HG03457 (cell line): ENCODE results near the gene GRIN2A.

ENCODE experiments used
- ATAC-seq: cut with Tn5 transposase; IDR thresholded peaks from one replicate; pipeline ENCODE4 v1.9.1; 2021; ENCODE audit warnings: moderate number of reproducible peaks; ENCODE audit not compliant: unreplicated experiment

Gene GRIN2A

DNA sequence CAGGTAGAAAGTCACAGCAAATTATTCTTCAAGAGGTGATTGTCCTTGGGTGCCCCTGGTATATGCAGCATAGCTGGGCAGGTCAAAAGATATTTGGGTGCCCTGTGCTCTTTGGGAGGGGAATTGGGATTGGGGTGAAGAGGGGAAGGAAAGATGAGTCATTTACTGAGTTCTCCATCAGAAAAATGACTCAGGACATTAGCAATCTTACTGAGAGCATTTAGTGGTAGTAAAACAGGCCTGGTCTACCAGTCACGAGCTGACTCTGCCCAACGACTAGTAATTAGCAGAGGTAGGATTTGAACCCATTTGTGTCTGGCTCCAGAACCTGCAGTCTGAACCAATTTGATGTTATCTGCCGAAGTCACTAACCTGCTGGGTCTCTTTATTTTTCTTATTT, 6.0 kb upstream of the GRIN2A start:
- no peak for ATAC-seq

DNA sequence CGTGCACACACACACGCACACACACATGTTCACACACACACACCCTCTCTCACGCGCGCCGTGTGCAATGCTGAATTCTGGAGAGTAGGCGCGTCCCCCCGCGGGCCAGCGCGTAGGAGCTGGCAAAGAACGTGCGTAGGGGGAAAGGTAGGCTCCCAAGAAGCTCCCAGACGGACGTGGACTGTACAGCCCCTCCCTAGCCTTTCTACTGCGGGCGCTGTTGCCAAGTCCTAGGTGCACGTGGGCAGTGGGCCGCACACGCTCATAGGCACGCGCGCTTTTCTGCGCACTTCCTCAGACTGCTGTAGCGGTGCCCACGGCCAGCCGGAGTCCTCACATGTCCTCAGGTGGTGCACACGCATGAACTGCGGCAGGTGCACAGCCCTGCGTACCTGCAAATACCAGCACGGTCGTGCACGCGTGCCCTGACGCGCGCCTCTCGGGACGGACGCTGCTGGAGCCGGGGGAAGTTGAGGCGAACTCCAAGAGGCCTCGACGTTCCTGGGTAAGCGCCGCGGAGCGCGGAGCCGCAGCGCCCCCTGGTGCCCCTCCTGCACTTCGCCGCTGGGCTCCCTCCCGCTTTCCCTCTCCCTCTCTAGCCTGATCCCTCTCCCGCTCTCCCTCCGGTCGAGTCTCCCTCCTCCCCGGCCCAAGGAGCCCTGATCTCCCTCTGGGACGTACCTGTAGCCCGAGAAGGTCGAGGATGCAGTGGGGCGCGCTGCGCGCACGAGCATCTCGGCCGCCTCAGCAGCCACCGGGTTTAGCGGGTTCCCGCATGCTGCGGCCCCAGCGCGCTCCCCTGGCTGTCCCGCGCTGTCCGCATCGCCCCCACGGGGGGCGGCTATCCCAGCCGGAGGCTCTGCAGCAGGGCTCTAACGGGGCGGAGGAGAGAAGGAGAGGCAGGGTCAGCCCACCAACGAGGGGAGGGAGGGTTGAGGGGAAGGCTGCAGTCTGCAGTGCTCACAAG, 749 bp downstream of the GRIN2A start:
- ATAC-seq: no peak

- ATAC-seq: no peak
These were observed 1.5 kb downstream of the GRIN2A start for GRCh38 chr16:10180771-10181163.

- ATAC-seq: no peak
These were observed 2.0 kb downstream of the GRIN2A start for GRCh38 chr16:10180042-10180770.

- ATAC-seq: no peak
These were observed 3.7 kb downstream of the GRIN2A start for GRCh38 chr16:10178526-10178925.

GRCh38 chr16:10178080-10178479, 4.1 kb downstream of the GRIN2A start:
- no peak for ATAC-seq

GRCh38 chr16:10172848-10173655, 9.2 kb downstream of the GRIN2A start:
- no peak for ATAC-seq

DNA sequence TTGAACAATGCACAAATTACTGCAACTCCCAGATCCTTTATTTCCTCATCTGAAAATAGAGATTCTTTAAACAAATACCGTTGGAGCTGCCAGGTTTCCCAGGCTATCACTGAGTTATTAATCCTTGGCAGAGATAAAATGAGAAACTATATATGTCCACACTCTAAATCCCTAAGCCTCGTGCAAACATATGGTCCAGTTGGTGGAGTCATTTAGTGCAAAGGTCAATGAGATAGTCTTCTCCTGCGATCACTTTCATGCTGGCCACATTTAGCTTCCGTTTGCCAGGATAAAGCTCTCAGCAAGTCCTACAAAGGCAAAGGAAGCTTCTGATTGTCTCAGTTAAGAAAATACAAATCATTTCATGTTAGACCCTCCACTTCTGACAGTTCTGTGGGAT, 11.0 kb downstream of the GRIN2A start:
- ATAC-seq: no peak

GRCh38 chr16:10169904-10170410, 12.3 kb downstream of the GRIN2A start:
- ATAC-seq: no peak

- no peak for ATAC-seq
These were observed 13.2 kb downstream of the GRIN2A start for GRCh38 chr16:10169031-10169430.

- no peak for ATAC-seq
These were observed 14.0 kb downstream of the GRIN2A start for GRCh38 chr16:10168258-10168657.

- ATAC-seq: no peak
These were observed 16.6 kb downstream of the GRIN2A start for GRCh38 chr16:10165643-10166042.

DNA sequence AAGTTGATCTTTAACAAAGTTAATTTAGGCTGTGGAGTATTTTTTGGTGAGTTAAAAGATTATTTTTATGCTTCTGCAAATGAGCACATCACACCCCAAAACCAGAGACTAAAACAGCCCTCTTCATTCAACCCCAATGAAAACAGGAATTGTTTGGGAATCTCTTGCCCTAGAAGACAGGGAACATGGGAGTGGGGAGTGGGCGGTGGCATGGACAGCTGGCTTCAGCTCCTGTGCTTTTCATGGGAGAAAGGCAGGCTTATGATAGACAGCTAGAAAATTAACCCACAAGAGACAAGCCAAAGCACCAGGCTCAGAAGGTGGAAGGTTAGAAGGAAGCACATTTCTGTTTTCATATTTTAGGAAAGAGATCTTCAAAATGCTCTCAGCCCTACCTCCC, 19.2 kb downstream of the GRIN2A start:
- no peak for ATAC-seq

DNA sequence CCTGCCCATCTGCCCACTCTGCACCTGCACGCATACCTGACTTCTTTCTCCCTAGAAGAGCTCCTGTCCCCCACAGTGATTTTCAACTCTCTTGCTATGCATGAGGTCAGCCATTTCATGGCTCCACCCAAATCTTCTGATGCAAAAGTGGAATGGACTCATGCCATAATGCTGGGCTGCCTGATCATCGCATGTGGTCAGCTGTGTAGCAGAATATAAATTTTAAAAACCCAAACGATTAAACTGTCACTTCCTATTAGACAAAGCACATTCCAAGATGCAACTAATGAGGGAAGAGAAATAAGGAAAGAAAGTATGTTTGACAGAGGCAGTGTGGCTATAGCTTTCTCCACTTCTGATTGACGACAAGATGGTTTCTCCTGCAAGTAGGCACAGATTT, 26.1 kb downstream of the GRIN2A start:
- ATAC-seq: no peak

- no peak for ATAC-seq
These were observed 27.8 kb downstream of the GRIN2A start for GRCh38 chr16:10154389-10154788.

- no peak for ATAC-seq
These were observed 28.2 kb downstream of the GRIN2A start for GRCh38 chr16:10153985-10154384.

DNA sequence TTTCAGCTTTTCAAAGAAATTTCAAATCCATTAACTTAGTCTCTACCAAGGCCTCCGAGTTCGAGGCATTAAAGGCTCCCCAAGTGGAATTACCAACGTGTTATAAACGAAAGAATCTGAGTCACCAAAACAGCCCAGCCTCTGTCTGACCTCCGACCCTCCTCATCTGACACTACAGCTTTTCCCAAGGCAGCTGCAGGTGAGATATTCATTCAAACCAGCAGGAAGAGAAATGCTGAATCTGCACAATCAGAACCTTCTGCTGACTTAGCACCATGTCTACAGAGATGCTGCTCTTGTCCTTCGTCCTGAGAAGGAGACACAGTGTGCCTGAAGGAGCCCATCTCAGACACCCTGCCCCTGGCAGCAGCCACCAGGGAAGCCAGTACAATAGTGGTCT, 30.5 kb downstream of the GRIN2A start:
- no peak for ATAC-seq

GRCh38 chr16:10150906-10151305, 31.3 kb downstream of the GRIN2A start:
- no peak for ATAC-seq

GRCh38 chr16:10145542-10146035, 36.6 kb downstream of the GRIN2A start:
- no peak for ATAC-seq

DNA sequence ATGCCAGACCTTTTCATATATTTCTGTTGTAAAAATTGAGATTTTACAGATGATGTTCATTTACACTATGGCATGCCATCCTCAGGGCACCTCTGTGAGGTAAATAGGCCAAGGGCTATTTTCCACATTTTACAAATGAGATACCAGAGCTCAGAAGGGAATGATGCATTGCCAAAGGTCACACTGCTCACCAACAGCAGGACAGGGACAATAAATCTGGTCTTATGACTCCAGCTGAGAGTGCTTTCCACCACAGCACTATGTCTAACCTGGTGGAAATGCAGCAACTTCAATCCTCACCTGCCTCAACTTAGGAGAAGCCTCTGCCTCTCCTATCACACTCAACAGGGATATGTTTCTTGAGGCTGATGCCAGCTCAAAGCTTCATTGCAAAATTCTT, 40.6 kb downstream of the GRIN2A start:
- ATAC-seq: no peak

DNA sequence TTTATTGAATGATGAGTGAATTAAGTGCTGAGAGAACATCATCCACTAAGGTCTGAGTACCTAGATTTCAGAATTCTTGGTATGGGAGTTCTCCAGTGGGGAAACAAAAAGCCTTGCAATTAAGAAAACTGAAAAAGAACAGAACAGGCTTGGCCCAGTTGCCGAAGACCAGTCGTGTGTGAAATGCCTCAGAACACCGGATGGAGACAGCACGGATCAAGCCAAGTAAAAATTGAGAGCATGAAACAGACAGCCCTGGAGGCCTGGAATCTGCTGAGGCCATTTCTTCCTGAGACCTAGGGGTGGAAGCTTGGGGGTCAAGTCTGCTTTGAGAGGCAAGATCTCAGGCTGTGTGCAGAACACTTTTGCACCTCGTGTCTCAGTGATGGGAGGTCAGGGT, 43.3 kb downstream of the GRIN2A start:
- ATAC-seq: no peak
